Liver (tissue), 3 donors: ENCODE data around the gene SRPX.

Source experiments
- ATF3 ChIP-seq: IDR thresholded peaks from 2 replicates; pipeline ENCODE4 v1.6.1; 2016; ENCODE audit warnings: antibody characterized with exemption
- CTCF ChIP-seq: fragments of 150-350 bp; IDR thresholded peaks from 2 replicates; pipeline ENCODE4 v1.5.1; 2017; ENCODE audit warnings: improper control_type of control experiment, low read depth, low read length; ENCODE audit not compliant: missing input control
- JUND ChIP-seq, 2 donors: IDR thresholded peaks; 2 replicates each; pipeline ENCODE4 v1.6.1; 2016; ENCODE audit warnings: antibody characterized with exemption in 2 of 2
- MAX ChIP-seq: IDR thresholded peaks from 2 replicates; pipeline ENCODE4 v1.6.1; 2016; ENCODE audit warnings: antibody characterized with exemption
- RAD21 ChIP-seq, 2 donors: IDR thresholded peaks; 2 replicates each; pipeline ENCODE4 v1.6.1; 2016; ENCODE audit warnings: antibody characterized with exemption in 2 of 2, mild to moderate bottlenecking in 2 of 2
- donor health status: healthy.
- donor health status: healthy.

- TF ChIP-seq CTCF (no peak), ATF3 (no peak), RAD21 (IDR thresholded peaks at IDR 0.05) (no peak), MAX (no peak), JUND (IDR thresholded peaks at IDR 0.05) (no peak)
Observed at GRCh38 chrX:38221391-38221929, 789 bp upstream of the SRPX start.
